HL-60 (cell line): ENCODE results near the gene DMBX1.

Experiments
- DNase-seq, 2 experiments: peaks; one replicate each; pipeline ENCODE4 v3.0.0-alpha.2; 2010 to 2020; ENCODE audit warnings: low read depth in 1 of 2, low spot score in 1 of 2
- H3K27ac ChIP-seq: fragments of 250-450 bp; sonication (Bioruptor Pico); replicated peaks from 2 replicates; pipeline ENCODE4 v1.5.1; 2020; ENCODE audit warnings: mild to moderate bottlenecking, moderate library complexity
- H3K27me3 ChIP-seq: fragments of 250-450 bp; sonication (Bioruptor Pico); 2 replicates; pipeline ENCODE4 v1.5.1; 2021; ENCODE audit warnings: mild to moderate bottlenecking, moderate library complexity; ENCODE audit not compliant: insufficient read depth, poor library complexity, severe bottlenecking
- H3K4me3 ChIP-seq: replicated peaks from 2 replicates; pipeline ENCODE4 v1.5.1; 2011; ENCODE audit warnings: mild to moderate bottlenecking, control low read depth, low read length; ENCODE audit not compliant: insufficient read depth
- CTCF ChIP-seq: IDR thresholded peaks from one replicate; pipeline ENCODE4 v1.5.1; 2011; ENCODE audit warnings: low read length, control low read depth, inconsistent platforms; ENCODE audit not compliant: insufficient read depth
- GABPA ChIP-seq: IDR thresholded peaks from 2 replicates; pipeline ENCODE4 v1.6.1; 2012; ENCODE audit warnings: low read depth
- POLR2AphosphoS5 ChIP-seq: IDR thresholded peaks from 2 replicates; pipeline ENCODE4 v1.6.1; 2012; ENCODE audit warnings: low read depth
- SPI1 ChIP-seq: IDR thresholded peaks from 2 replicates; pipeline ENCODE4 v1.6.1; 2012; ENCODE audit warnings: low read depth, mild to moderate bottlenecking, borderline replicate concordance
- TF ChIP-seq, protein P1 (sequence below): IDR thresholded peaks from 2 replicates; pipeline ENCODE4 v1.6.1; 2012; ENCODE audit warnings: low read depth; ENCODE audit not compliant: insufficient replicate concordance

DMBX1 gene

DNA sequence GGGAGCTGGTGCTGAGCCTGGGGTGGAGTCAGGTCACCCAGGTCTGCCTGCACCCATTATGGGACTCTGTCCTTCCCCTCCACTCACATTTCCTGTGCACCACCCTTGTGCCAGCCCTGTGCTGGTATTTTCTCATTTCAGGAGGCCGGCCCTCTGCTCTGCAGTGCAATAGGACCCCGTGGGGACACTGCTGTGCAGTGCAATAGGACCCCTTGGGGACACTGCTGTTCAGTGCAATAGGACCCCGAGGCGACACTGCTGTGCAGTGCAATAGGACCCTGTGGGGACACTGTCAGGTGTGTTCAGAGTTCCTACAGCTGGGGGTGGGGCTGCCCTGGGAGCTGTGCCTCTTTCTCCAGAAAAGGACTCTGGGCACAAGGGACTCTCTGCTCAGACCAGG is 36.2 kb upstream of the DMBX1 start:
- peaks cover 50% of the 10 kb centered on the region for H3K27me3 ChIP-seq
- TF ChIP-seq GABPA (no peak), CTCF (no peak), SPI1 (no peak), POLR2AphosphoS5 (no peak)
- TF ChIP-seq, protein P1, sequence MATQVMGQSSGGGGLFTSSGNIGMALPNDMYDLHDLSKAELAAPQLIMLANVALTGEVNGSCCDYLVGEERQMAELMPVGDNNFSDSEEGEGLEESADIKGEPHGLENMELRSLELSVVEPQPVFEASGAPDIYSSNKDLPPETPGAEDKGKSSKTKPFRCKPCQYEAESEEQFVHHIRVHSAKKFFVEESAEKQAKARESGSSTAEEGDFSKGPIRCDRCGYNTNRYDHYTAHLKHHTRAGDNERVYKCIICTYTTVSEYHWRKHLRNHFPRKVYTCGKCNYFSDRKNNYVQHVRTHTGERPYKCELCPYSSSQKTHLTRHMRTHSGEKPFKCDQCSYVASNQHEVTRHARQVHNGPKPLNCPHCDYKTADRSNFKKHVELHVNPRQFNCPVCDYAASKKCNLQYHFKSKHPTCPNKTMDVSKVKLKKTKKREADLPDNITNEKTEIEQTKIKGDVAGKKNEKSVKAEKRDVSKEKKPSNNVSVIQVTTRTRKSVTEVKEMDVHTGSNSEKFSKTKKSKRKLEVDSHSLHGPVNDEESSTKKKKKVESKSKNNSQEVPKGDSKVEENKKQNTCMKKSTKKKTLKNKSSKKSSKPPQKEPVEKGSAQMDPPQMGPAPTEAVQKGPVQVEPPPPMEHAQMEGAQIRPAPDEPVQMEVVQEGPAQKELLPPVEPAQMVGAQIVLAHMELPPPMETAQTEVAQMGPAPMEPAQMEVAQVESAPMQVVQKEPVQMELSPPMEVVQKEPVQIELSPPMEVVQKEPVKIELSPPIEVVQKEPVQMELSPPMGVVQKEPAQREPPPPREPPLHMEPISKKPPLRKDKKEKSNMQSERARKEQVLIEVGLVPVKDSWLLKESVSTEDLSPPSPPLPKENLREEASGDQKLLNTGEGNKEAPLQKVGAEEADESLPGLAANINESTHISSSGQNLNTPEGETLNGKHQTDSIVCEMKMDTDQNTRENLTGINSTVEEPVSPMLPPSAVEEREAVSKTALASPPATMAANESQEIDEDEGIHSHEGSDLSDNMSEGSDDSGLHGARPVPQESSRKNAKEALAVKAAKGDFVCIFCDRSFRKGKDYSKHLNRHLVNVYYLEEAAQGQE = no peak
- no peak overlapping the region for H3K4me3 ChIP-seq
- DNase-seq = no peak
- no peak overlapping the region for H3K27ac ChIP-seq

DNA sequence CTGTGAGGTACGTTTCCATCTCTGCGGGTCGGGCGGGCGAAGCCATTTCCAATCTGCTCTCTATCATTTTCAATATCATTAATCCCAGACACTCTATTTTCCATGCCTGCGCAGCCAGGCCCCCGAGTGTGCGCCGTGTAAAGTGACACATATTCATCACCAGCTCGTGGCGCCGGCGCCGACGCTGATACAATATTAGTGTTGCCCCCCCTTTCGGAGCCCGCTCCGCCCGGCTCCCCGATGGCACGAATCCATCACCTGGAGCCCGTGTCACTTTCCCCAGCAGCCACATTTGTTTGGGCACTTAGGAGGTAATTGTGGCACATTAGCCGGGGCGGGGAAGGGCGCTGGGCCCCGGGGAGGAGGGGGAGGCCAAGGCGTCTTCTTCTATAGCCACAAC is 33.7 kb upstream of the DMBX1 start:
- H3K27me3 ChIP-seq = peaks cover 35% of the 10 kb centered on the region
- H3K27ac ChIP-seq = no peak overlapping the region
- TF ChIP-seq GABPA (no peak), CTCF (no peak), SPI1 (no peak), POLR2AphosphoS5 (no peak)
- TF ChIP-seq, protein P1 = no peak
- DNase-seq = no peak
- H3K4me3 ChIP-seq = no peak overlapping the region

- TF ChIP-seq CTCF (no peak), GABPA (no peak), SPI1 (no peak), POLR2AphosphoS5 (no peak)
- TF ChIP-seq, protein P1 = no peak
- H3K27ac ChIP-seq = no peak overlapping the region
- no peak overlapping the region for H3K4me3 ChIP-seq
- DNase-seq = no peak
- peaks cover 36% of the 10 kb centered on the region for H3K27me3 ChIP-seq
These were observed 33.1 kb upstream of the DMBX1 start for GRCh38 chr1:46456411-46456963.
